GM23338 (cell line): ENCODE data around the gene SRCIN1. TPM values are rescaled to one million over a fixed set of nuclear protein-coding genes. Genes with fewer than 3 reads are reported as not detected.

Source experiments
- ATAC-seq: fragments of 200-7000 bp; cut with Tn5 transposase; 3 replicates; pipeline ENCODE4 v1.9.1; 2020
- DNase-seq: peaks from one replicate; pipeline ENCODE4 v3.0.0-alpha.2; 2015; ENCODE audit warnings: low spot score
- H2AFZ ChIP-seq: fragments of 200-600 bp; sonication (generic); 2 replicates; pipeline ENCODE4 v1.8.0; 2016; ENCODE audit warnings: antibody characterized with exemption, mild to moderate bottlenecking, moderate library complexity
- H3F3A ChIP-seq: fragments of 200-600 bp; sonication (generic); replicated peaks from 2 replicates; pipeline ENCODE4 v1.8.0; 2017; ENCODE audit warnings: antibody characterized with exemption, mixed run types, low read depth
- H3K27ac ChIP-seq: fragments of 200-600 bp; sonication (generic); 2 replicates; pipeline ENCODE4 v1.6.1; 2016; ENCODE audit warnings: low read depth
- H3K27me3 ChIP-seq: fragments of 200-600 bp; sonication (generic); 2 replicates; pipeline ENCODE4 v1.8.0; 2016; ENCODE audit warnings: mild to moderate bottlenecking, mixed run types, moderate library complexity; ENCODE audit not compliant: insufficient read depth
- H3K36me3 ChIP-seq: fragments of 200-600 bp; sonication (generic); 2 replicates; pipeline ENCODE4 v1.8.0; 2016; ENCODE audit warnings: mild to moderate bottlenecking; ENCODE audit not compliant: insufficient read depth
- H3K4me1 ChIP-seq: fragments of 200-600 bp; sonication (generic); 2 replicates; pipeline ENCODE4 v1.8.0; 2016; ENCODE audit warnings: mild to moderate bottlenecking, moderate library complexity; ENCODE audit not compliant: insufficient read depth
- H3K4me2 ChIP-seq: fragments of 200-600 bp; sonication (generic); 2 replicates; pipeline ENCODE4 v1.7.1; 2017; ENCODE audit warnings: mixed run types
- H3K4me3 ChIP-seq: fragments of 200-600 bp; sonication (generic); 2 replicates; pipeline ENCODE4 v1.6.1; 2016; ENCODE audit warnings: mixed run types
- H3K79me2 ChIP-seq: fragments of 200-600 bp; sonication (generic); replicated peaks from 2 replicates; pipeline ENCODE4 v1.8.0; 2017; ENCODE audit warnings: mild to moderate bottlenecking; ENCODE audit not compliant: insufficient read depth
- H3K9me2 ChIP-seq: fragments of 200-600 bp; sonication (generic); 2 replicates; pipeline ENCODE4 v1.8.0; 2017; ENCODE audit not compliant: insufficient read depth
- H4K20me1 ChIP-seq: fragments of 200-600 bp; sonication (generic); replicated peaks from 2 replicates; pipeline ENCODE4 v1.8.0; 2017; ENCODE audit warnings: mild to moderate bottlenecking; ENCODE audit not compliant: insufficient read depth
- H3K27ac Mint-ChIP-seq: 2 replicates; pipeline ENCODE4 v1.8.0; 2020; ENCODE audit warnings: inconsistent platforms, mild to moderate bottlenecking, moderate library complexity, mixed read lengths
- H3K27me3 Mint-ChIP-seq: 3 replicates; pipeline ENCODE4 v1.8.0; 2022; ENCODE audit warnings: low read depth, mild to moderate bottlenecking, moderate library complexity, mixed read lengths, inconsistent platforms; ENCODE audit not compliant: insufficient read depth, poor library complexity
- H3K36me3 Mint-ChIP-seq: 3 replicates; pipeline ENCODE4 v1.8.0; 2021; ENCODE audit warnings: low read depth, mild to moderate bottlenecking, inconsistent platforms, moderate library complexity, mixed read lengths
- H3K4me1 Mint-ChIP-seq: 3 replicates; pipeline ENCODE4 v1.8.0; 2020; ENCODE audit warnings: mild to moderate bottlenecking, inconsistent platforms, mixed read lengths
- H3K4me3 Mint-ChIP-seq: 3 replicates; pipeline ENCODE4 v1.8.0; 2021; ENCODE audit warnings: moderate library complexity, mild to moderate bottlenecking, inconsistent platforms, mixed read lengths
- H3K9me3 Mint-ChIP-seq: 3 replicates; pipeline ENCODE4 v1.8.0; 2020; ENCODE audit warnings: moderate library complexity, mild to moderate bottlenecking, inconsistent platforms, mixed read lengths
- CREB1 ChIP-seq: fragments of 250-450 bp; sonication (Bioruptor Pico); IDR thresholded peaks from 2 replicates; pipeline ENCODE4 v1.5.0; 2020; ENCODE audit warnings: low read depth, mild to moderate bottlenecking, moderate library complexity
- EZH2 ChIP-seq: fragments of 200-600 bp; sonication (generic); IDR thresholded peaks from one replicate; pipeline ENCODE4 v1.8.0; 2017; ENCODE audit warnings: antibody characterized with exemption, mild to moderate bottlenecking, low read depth; ENCODE audit not compliant: unreplicated experiment
- EZH2phosphoT487 ChIP-seq: fragments of 200-600 bp; sonication (generic); IDR thresholded peaks from one replicate; pipeline ENCODE4 v1.8.1; 2018; ENCODE audit warnings: antibody characterized with exemption; ENCODE audit not compliant: unreplicated experiment
- NANOG ChIP-seq: IDR thresholded peaks from 2 replicates; pipeline ENCODE4 v1.6.1; 2016; ENCODE audit warnings: antibody characterized with exemption, borderline replicate concordance
- polyA plus RNA-seq: library from polyadenylated mRNA; unstranded; fragments of >200 nt; fragmentation: Nextera tagmentation; extraction: Ambion mirVana; gene quantifications from 2 replicates; pipeline ENCODE4 v1.2.1, GENCODE V29; 2016
- total RNA-seq: library from RNA; depleted of rRNA; stranded (reverse); fragments of >200 nt; shearing (Covaris generic); gene quantifications from 2 replicates; pipeline ENCODE4 v1.2.3, GENCODE V29; 2014
- TF ChIP-seq, protein P1 (sequence below): fragments of 250-450 bp; sonication (Bioruptor Pico); IDR thresholded peaks from 2 replicates; pipeline ENCODE4 v1.5.0; 2020; ENCODE audit warnings: mild to moderate bottlenecking, moderate library complexity
- TF ChIP-seq, protein P2 (sequence below), 2 experiments: fragments of 200-600 bp in 1 of 2; sonication (generic) in 1 of 2; conservative IDR thresholded peaks; 2 replicates each; pipeline versions ENCODE4 v1.5.1 to v1.6.1; 2016 to 2017; ENCODE audit warnings: antibody characterized with exemption in 2 of 2, low read depth in 2 of 2, mild to moderate bottlenecking in 2 of 2, moderate library complexity in 1 of 2

The SRCIN1 gene
- total and polyA plus RNA-seq, 2 experiments from 2014 or later = 0.87 to 2.2 TPM

DNA sequence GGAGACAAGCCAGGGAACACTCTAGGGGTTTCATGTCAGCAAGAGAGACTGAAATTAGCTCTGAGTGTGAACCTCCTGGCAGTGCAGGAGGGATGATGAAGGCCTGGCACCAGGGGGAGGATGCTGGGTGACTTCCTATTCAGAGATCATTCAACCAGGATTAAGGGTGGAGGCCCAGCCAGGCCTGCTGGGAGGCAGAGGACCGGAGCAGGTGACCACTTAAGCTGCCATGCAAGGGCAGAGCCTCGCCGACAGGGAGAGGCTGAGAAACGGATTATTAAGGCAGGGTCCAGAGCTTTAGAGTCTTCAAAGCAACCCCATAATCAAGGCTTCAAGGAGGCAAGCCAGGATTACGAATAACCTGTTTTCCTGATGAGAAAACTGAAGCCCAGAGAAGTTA is 10.6 kb upstream of the SRCIN1 start (continued):
- TF ChIP-seq, protein P1, sequence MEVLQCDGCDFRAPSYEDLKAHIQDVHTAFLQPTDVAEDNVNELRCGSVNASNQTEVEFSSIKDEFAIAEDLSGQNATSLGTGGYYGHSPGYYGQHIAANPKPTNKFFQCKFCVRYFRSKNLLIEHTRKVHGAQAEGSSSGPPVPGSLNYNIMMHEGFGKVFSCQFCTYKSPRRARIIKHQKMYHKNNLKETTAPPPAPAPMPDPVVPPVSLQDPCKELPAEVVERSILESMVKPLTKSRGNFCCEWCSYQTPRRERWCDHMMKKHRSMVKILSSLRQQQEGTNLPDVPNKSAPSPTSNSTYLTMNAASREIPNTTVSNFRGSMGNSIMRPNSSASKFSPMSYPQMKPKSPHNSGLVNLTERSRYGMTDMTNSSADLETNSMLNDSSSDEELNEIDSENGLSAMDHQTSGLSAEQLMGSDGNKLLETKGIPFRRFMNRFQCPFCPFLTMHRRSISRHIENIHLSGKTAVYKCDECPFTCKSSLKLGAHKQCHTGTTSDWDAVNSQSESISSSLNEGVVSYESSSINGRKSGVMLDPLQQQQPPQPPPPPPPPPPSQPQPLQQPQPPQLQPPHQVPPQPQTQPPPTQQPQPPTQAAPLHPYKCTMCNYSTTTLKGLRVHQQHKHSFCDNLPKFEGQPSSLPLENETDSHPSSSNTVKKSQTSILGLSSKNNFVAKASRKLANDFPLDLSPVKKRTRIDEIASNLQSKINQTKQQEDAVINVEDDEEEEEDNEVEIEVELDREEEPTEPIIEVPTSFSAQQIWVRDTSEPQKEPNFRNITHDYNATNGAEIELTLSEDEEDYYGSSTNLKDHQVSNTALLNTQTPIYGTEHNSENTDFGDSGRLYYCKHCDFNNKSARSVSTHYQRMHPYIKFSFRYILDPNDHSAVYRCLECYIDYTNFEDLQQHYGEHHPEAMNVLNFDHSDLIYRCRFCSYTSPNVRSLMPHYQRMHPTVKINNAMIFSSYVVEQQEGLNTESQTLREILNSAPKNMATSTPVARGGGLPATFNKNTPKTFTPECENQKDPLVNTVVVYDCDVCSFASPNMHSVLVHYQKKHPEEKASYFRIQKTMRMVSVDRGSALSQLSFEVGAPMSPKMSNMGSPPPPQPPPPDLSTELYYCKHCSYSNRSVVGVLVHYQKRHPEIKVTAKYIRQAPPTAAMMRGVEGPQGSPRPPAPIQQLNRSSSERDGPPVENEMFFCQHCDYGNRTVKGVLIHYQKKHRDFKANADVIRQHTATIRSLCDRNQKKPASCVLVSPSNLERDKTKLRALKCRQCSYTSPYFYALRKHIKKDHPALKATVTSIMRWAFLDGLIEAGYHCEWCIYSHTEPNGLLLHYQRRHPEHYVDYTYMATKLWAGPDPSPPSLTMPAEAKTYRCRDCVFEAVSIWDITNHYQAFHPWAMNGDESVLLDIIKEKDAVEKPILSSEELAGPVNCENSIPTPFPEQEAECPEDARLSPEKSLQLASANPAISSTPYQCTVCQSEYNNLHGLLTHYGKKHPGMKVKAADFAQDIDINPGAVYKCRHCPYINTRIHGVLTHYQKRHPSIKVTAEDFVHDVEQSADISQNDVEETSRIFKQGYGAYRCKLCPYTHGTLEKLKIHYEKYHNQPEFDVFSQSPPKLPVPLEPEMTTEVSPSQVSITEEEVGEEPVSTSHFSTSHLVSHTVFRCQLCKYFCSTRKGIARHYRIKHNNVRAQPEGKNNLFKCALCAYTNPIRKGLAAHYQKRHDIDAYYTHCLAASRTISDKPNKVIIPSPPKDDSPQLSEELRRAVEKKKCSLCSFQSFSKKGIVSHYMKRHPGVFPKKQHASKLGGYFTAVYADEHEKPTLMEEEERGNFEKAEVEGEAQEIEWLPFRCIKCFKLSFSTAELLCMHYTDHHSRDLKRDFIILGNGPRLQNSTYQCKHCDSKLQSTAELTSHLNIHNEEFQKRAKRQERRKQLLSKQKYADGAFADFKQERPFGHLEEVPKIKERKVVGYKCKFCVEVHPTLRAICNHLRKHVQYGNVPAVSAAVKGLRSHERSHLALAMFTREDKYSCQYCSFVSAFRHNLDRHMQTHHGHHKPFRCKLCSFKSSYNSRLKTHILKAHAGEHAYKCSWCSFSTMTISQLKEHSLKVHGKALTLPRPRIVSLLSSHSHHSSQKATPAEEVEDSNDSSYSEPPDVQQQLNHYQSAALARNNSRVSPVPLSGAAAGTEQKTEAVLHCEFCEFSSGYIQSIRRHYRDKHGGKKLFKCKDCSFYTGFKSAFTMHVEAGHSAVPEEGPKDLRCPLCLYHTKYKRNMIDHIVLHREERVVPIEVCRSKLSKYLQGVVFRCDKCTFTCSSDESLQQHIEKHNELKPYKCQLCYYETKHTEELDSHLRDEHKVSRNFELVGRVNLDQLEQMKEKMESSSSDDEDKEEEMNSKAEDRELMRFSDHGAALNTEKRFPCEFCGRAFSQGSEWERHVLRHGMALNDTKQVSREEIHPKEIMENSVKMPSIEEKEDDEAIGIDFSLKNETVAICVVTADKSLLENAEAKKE (CRISPR knock-in tag) = no peak
- no peak for TF ChIP-seq NANOG
- no peak for TF ChIP-seq CREB1 (CRISPR knock-in tag)
- TF ChIP-seq, protein P2, sequence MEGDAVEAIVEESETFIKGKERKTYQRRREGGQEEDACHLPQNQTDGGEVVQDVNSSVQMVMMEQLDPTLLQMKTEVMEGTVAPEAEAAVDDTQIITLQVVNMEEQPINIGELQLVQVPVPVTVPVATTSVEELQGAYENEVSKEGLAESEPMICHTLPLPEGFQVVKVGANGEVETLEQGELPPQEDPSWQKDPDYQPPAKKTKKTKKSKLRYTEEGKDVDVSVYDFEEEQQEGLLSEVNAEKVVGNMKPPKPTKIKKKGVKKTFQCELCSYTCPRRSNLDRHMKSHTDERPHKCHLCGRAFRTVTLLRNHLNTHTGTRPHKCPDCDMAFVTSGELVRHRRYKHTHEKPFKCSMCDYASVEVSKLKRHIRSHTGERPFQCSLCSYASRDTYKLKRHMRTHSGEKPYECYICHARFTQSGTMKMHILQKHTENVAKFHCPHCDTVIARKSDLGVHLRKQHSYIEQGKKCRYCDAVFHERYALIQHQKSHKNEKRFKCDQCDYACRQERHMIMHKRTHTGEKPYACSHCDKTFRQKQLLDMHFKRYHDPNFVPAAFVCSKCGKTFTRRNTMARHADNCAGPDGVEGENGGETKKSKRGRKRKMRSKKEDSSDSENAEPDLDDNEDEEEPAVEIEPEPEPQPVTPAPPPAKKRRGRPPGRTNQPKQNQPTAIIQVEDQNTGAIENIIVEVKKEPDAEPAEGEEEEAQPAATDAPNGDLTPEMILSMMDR (conservative IDR thresholded peaks at IDR 0.05; ENCODE audit: low read depth in 2 of 2) = no peak
- no peak for TF ChIP-seq EZH2

DNA sequence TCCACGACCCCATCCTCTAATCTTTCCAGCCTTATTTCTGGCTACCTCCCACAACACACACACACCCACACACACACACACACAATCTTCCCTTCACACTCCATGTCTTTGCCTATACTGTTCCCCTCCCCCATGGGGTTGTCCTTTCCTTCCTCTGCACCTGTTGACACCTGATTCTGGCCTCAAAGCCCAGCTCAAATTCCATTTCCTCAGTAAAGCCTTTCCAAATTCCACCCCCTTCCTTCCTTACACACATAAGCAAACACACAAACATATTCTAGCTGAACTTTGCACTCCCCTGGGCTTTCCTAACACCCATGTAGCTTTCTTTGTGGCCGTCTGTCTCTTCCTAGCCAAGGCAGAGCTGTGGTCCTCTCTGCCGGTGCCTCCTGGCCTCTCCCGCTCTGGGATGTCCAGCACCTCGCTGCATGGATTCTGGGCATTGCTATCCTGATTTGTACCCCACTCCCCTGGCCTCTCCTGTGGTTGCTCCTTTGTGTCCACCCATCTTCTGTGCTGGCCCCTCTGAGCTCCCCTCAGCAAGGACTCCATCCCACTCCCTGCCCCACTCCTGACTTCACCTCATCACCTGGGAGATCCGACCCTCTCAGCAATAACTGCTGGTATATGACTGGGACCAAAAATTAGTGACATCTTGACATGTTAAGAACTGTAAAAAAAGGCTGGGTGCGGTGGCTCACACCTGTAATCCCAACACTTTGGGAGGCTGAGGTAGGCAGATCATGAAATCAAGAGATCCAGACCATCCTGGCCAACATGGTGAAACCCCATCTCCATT is 8.4 kb upstream of the SRCIN1 start:
- Histone ChIP-seq H3K9me2 (no peaks in the 10 kb centered on the region), H3F3A (peaks cover 15% of the 10 kb centered on the region), H3K4me3 (no peak overlapping the region), H3K4me1 (peaks cover 35% of the 10 kb centered on the region), H3K79me2 (no peaks in the 10 kb centered on the region), H2AFZ (peak overlapping the region; percentile 72), H3K4me2 (peak overlapping the region; percentile 58; the same call in 1 of the 2 replicates), H3K27me3 (no peaks in the 10 kb centered on the region), H3K27ac (no peak overlapping the region), H3K36me3 (no peaks in the 10 kb centered on the region), H4K20me1 (no peaks in the 10 kb centered on the region)
- peak overlapping the region; percentile 14; the same call in 1 of the 3 replicates for H3K4me3 Mint-ChIP-seq
- H3K36me3 Mint-ChIP-seq = peaks cover 16% of the 10 kb centered on the region
- H3K4me1 Mint-ChIP-seq = peaks cover 30% of the 10 kb centered on the region
- H3K27me3 Mint-ChIP-seq = peaks cover 20% of the 10 kb centered on the region
- ATAC-seq (no peak), DNase-seq (peak; percentile 58)
- peaks cover 23% of the 10 kb centered on the region for H3K9me3 Mint-ChIP-seq
- no peak overlapping the region for H3K27ac Mint-ChIP-seq
- no peak for TF ChIP-seq EZH2phosphoT487
